K562 (cell line): ENCODE data around the gene DLGAP1. TPM values are rescaled to one million over a fixed set of nuclear protein-coding genes. Genes with fewer than 3 reads are reported as not detected.

Experiments
- ATAC-seq: fragments of 200-7000 bp; cut with Tn5 transposase; 3 replicates; pipeline ENCODE4 v1.9.1; 2020; ENCODE audit warnings: moderate library complexity
- BruUV-seq: library from RNA; stranded (reverse); fragments of 400-500 nt; replicated peaks from 2 replicates; lab custom pipeline; 2021; lab: Mats Ljungman, UMichigan
- CTCF ChIA-PET: fragments of 300-600 bp; formaldehyde crosslinking; extraction: SDS; loops from one replicate; lab custom pipeline; 2021; ENCODE audit warnings: low intra/inter-chr PET ratio; lab: Yijun Ruan, JAX
- POLR2A ChIA-PET: fragments of 300-600, 350-650 bp; sonication (Branson Sonifier 250); formaldehyde crosslinking; extraction: SDS; loops from one replicate; lab custom pipeline; 2021; ENCODE audit warnings: antibody characterized with exemption, inconsistent platforms; lab: Yijun Ruan, JAX
- DNase-seq, 4 experiments: peaks; one replicate each; pipeline versions ENCODE4 v3.0.0 to v3.0.0-alpha.2; 2011 to 2018; ENCODE audit warnings: low spot score in 3 of 4, mixed read lengths in 3 of 4; ENCODE audit errors: extremely low read depth in 1 of 4
- FAIRE-seq: peaks from 2 replicates; lab custom pipeline; 2011; peaks lifted over from hg19 to GRCh38; lab: Jason Lieb, UNC
- H2AFZ ChIP-seq: 2 replicates; pipeline ENCODE4 v1.6.0; 2011; ENCODE audit warnings: low read depth, low read length, control low read depth, inconsistent platforms
- H3K27ac ChIP-seq: fragments of 200-600 bp; 3 replicates; pipeline ENCODE4 v1.8.0; 2011; ENCODE audit warnings: low read depth, mild to moderate bottlenecking, control low read depth, inconsistent platforms, low read length, moderate library complexity, mixed read lengths; ENCODE audit errors: extremely low read depth
- H3K27me3 ChIP-seq, 2 experiments: fragments of 300-600 bp in 1 of 2; 2 replicates in 1 of 2; 3 replicates in 1 of 2; pipeline versions ENCODE4 v1.6.0 to v1.8.0; 2011; ENCODE audit warnings: inconsistent platforms in 2 of 2, low read length in 2 of 2, mild to moderate bottlenecking in 1 of 2, mixed read lengths in 1 of 2, moderate library complexity in 1 of 2; ENCODE audit not compliant: control insufficient read depth in 2 of 2, insufficient read depth in 2 of 2
- H3K36me3 ChIP-seq: fragments of 300-600 bp; 3 replicates; pipeline ENCODE4 v1.8.0; 2011; ENCODE audit warnings: mild to moderate bottlenecking, low read length, inconsistent platforms; ENCODE audit not compliant: control insufficient read depth, insufficient read depth
- H3K4me1 ChIP-seq, 2 experiments: fragments of 200-600 bp in 1 of 2; replicated peaks in 1 of 2; 2 replicates in 1 of 2; 3 replicates in 1 of 2; pipeline versions ENCODE4 v1.5.1 to v1.8.0; 2011; ENCODE audit warnings: inconsistent platforms in 2 of 2, low read length in 2 of 2, mild to moderate bottlenecking in 1 of 2, mixed read lengths in 1 of 2, moderate library complexity in 1 of 2; ENCODE audit not compliant: control insufficient read depth in 2 of 2, insufficient read depth in 2 of 2
- H3K4me2 ChIP-seq: 2 replicates; pipeline ENCODE4 v1.6.1; 2011; ENCODE audit warnings: low read length, control low read depth, inconsistent platforms, mixed read lengths; ENCODE audit not compliant: insufficient read depth
- H3K4me3 ChIP-seq: fragments of 200-600 bp; sonication (generic), shearing (Covaris generic); 2 replicates; pipeline ENCODE4 v1.5.1; 2016; ENCODE audit warnings: control low read depth, inconsistent platforms
- H3K79me2 ChIP-seq: fragments of 200-600 bp; 3 replicates; pipeline ENCODE4 v1.8.0; 2011; ENCODE audit warnings: low read length, inconsistent platforms; ENCODE audit not compliant: control insufficient read depth, insufficient read depth
- H3K9ac ChIP-seq, 2 experiments: 2 replicates each; pipeline versions ENCODE4 v1.6.0 to v1.6.1; 2011; ENCODE audit warnings: low read depth in 2 of 2, low read length in 2 of 2, control low read depth in 1 of 2, inconsistent platforms in 1 of 2, mild to moderate bottlenecking in 1 of 2, mixed read lengths in 1 of 2; ENCODE audit not compliant: insufficient read depth in 1 of 2
- H3K9me1 ChIP-seq: one replicate; pipeline ENCODE4 v1.6.0; 2011; ENCODE audit warnings: inconsistent platforms, mild to moderate bottlenecking, low read length, moderate library complexity; ENCODE audit not compliant: control insufficient read depth, insufficient read depth
- H3K9me3 ChIP-seq: replicated peaks from 2 replicates; pipeline ENCODE4 v1.5.1; 2011; ENCODE audit warnings: low read depth, low read length, inconsistent platforms; ENCODE audit not compliant: control insufficient read depth, insufficient read depth
- H4K20me1 ChIP-seq: replicated peaks from 2 replicates; pipeline ENCODE4 v1.6.1; 2011; ENCODE audit warnings: low read length, inconsistent platforms, mixed read lengths; ENCODE audit not compliant: control insufficient read depth, insufficient read depth
- ATF3 ChIP-seq, 2 experiments: fragments of 450-650 bp in 1 of 2; sonication (generic) in 1 of 2; formaldehyde crosslinking in 1 of 2; IDR thresholded peaks in 1 of 2; conservative IDR thresholded peaks in 1 of 2; 2 replicates each; pipeline versions ENCODE4 v1.6.1 to v1.8.1; 2016 to 2023; ENCODE audit warnings: mild to moderate bottlenecking in 2 of 2, moderate library complexity in 2 of 2, inconsistent platforms in 1 of 2, missing genetic modification reagents in 1 of 2
- EHMT2 ChIP-seq: fragments of 450-650 bp; IDR thresholded peaks from 2 replicates; pipeline ENCODE4 v1.6.1; 2018; ENCODE audit warnings: antibody characterized with exemption
- HNRNPH1 ChIP-seq: fragments of 200-400 bp; formaldehyde crosslinking; optimal IDR thresholded peaks from 2 replicates; pipeline ENCODE3; 2017; ENCODE audit warnings: low read depth, mild to moderate bottlenecking, low read length, moderate library complexity
- NR2C1 ChIP-seq, 2 experiments: fragments of 450-650 bp; IDR thresholded peaks; 2 replicates each; pipeline ENCODE4 v1.6.1; 2017; ENCODE audit warnings: mild to moderate bottlenecking in 2 of 2, antibody characterized with exemption in 1 of 2, inconsistent platforms in 1 of 2, missing compliant biosample characterization in 1 of 2, missing genetic modification characterization in 1 of 2
- NUFIP1 ChIP-seq: fragments of 450-650 bp; IDR thresholded peaks from 2 replicates; pipeline ENCODE4 v1.6.1; 2018; ENCODE audit not compliant: partially characterized antibody
- SIN3A ChIP-seq, 2 experiments: fragments of 150-350 bp in 1 of 2; IDR thresholded peaks; 2 replicates each; pipeline ENCODE4 v1.6.1; 2011 to 2016; ENCODE audit warnings: borderline replicate concordance in 2 of 2, low read depth in 2 of 2, low read length in 2 of 2, mild to moderate bottlenecking in 2 of 2, moderate library complexity in 2 of 2; ENCODE audit not compliant: control insufficient read depth in 1 of 2
- SMAD2 ChIP-seq: fragments of 150-350 bp; IDR thresholded peaks from 2 replicates; pipeline ENCODE4 v1.6.1; 2014; ENCODE audit warnings: low read depth, mild to moderate bottlenecking, low read length
- ZBTB5 ChIP-seq: fragments of 450-650 bp; IDR thresholded peaks from 2 replicates; pipeline ENCODE4 v1.6.1; 2017; ENCODE audit warnings: antibody characterized with exemption
- ZNF23 ChIP-seq: fragments of 250-450 bp; sonication (Bioruptor Pico); IDR thresholded peaks from 2 replicates; pipeline ENCODE4 v1.4.0; 2020; ENCODE audit warnings: mild to moderate bottlenecking
- ZNF57 ChIP-seq: fragments of 450-650 bp; formaldehyde crosslinking; IDR thresholded peaks from 2 replicates; pipeline ENCODE4 v1.4.0; 2020; ENCODE audit warnings: mild to moderate bottlenecking, moderate library complexity
- ZNF655 ChIP-seq: fragments of 250-450 bp; sonication (Bioruptor Pico); IDR thresholded peaks from 2 replicates; pipeline ENCODE4 v1.5.0; 2021
- WGBS: fragments of 100-300 bp; shearing (Covaris generic); methylation state at CpG from one replicate; pipeline ENCODE4 v1.1.6; 2016; ENCODE audit warnings: low coverage, mixed read lengths; ENCODE audit not compliant: insufficient coverage; ENCODE audit errors: missing lambda C conversion rate; 5-methylcytosine and 5-hydroxymethylcytosine counted together
- in situ Hi-C: fragments of 300-500 bp; cut with MboI; formaldehyde crosslinking; loops from 4 replicates; pipeline ENCODE4 v1.15.0; 2018; ENCODE audit warnings: inconsistent platforms, mixed read lengths
- intact Hi-C: fragments of 100-400 bp; cut with micrococcal nuclease; formaldehyde crosslinking; loops from 2 replicates; pipeline ENCODE4 v1.14.2; 2022
- polyA plus RNA-seq, 8 experiments: library from polyadenylated mRNA; depleted of rRNA in 4 of 8; stranded (reverse) in 5 of 8; unstranded in 3 of 8; fragments of >200 nt; fragmentation: Nextera tagmentation in 2 of 8; fragmentation: Illumina TruSeq in 1 of 8; extraction: Ambion mirVana in 2 of 8; extraction: Trizol in 1 of 8; gene quantifications; 2 replicates each; pipeline versions ENCODE4 v1.2.1 to v1.2.3, GENCODE V29; 2011 to 2014; ENCODE audit warnings: inconsistent platforms in 1 of 8, missing spikeins in 1 of 8
- total RNA-seq, 7 experiments: library from RNA; depleted of rRNA in 6 of 7; stranded (reverse); fragments of >200 nt in 6 of 7; fragmentation: Illumina TruSeq in 2 of 7; extraction: Trizol in 2 of 7; gene quantifications; 2 replicates each; pipeline versions ENCODE4 v1.2.1 to v1.2.3, GENCODE V29; 2011 to 2021; ENCODE audit warnings: low replicate concordance in 1 of 7

DLGAP1 gene
- total and polyA plus RNA-seq, 9 of the 15 experiments (the other 6 are each of a cell fraction or from before 2014, with no cell fraction given) = 0.04 to 0.22 (median 0.08) TPM

GRCh38 chr18:3798032-3798431 is 657.1 kb downstream of the DLGAP1 start:
- 0% methylated on average over 3 of the region's 3 CpGs for WGBS
- H2AFZ ChIP-seq = no peak overlapping the region
- DNase-seq (no peak), ATAC-seq (no peak), FAIRE-seq (no peak)
- H4K20me1 ChIP-seq = no peaks in the 10 kb centered on the region
- peaks cover 9 to 26% of the 10 kb centered on the region in 2 experiments; a peak in 4 of 5 replicates for H3K27me3 ChIP-seq
- BruUV-seq = no TSS peak
- in situ Hi-C loops (no loop called here), intact Hi-C loops (no loop called here)
- CTCF ChIA-PET = no interaction called here
- POLR2A ChIA-PET = interaction anchor here (1.3 kb wide), 1 partner anchor 7 kb away, joined by 3 read pairs; no protein-coding TSS in a partner anchor
- no peak overlapping the region for H3K27ac ChIP-seq
- no peak overlapping the region for H3K4me2 ChIP-seq
- H3K36me3 ChIP-seq = no peaks in the 10 kb centered on the region
- no peaks in the 10 kb centered on the region for H3K4me1 ChIP-seq
- H3K9me1 ChIP-seq = no peaks in the 10 kb centered on the region
- H3K4me3 ChIP-seq = no peak overlapping the region
- H3K9me3 ChIP-seq = no peaks in the 10 kb centered on the region
- no peak for TF ChIP-seq ZNF655 (CRISPR knock-in tag)
- no peak for TF ChIP-seq HNRNPH1
- H3K79me2 ChIP-seq = no peaks in the 10 kb centered on the region
- H3K9ac ChIP-seq = no peak overlapping the region

GRCh38 chr18:3796434-3796833 is 658.7 kb downstream of the DLGAP1 start:
- WGBS = 3% methylated on average over 6 of the region's 6 CpGs
- Histone ChIP-seq H3K27ac (no peak overlapping the region), H3K79me2 (no peaks in the 10 kb centered on the region), H3K4me3 (no peak overlapping the region), H3K4me2 (no peak overlapping the region), H3K27me3 (peaks cover 6 to 25% of the 10 kb centered on the region in 2 experiments; a peak in 3 of 5 replicates), H2AFZ (no peak overlapping the region), H3K9ac (no peak overlapping the region), H3K9me3 (no peaks in the 10 kb centered on the region), H3K9me1 (no peaks in the 10 kb centered on the region), H4K20me1 (no peaks in the 10 kb centered on the region), H3K4me1 (no peaks in the 10 kb centered on the region), H3K36me3 (no peaks in the 10 kb centered on the region)
- ChIA-PET POLR2A (no interaction called here), CTCF (no interaction called here)
- intact Hi-C loops = no loop called here
- BruUV-seq = no TSS peak
- FAIRE-seq = no peak
- no peak for ATAC-seq
- no peak for DNase-seq
- in situ Hi-C loops = no loop called here
- TF ChIP-seq ZBTB5 (no peak), ZNF23 (CRISPR knock-in tag) (no peak), SIN3A (IDR thresholded peaks at IDR 0.05; ENCODE audit: borderline replicate concordance in 2 of 2, control insufficient read depth in 1 of 2, low read depth in 2 of 2, low read length in 2 of 2) (no peak), NUFIP1 (no peak), ZNF57 (CRISPR knock-in tag) (no peak), ATF3 (IDR thresholded peaks at IDR 0.05) (no peak), ATF3 (CRISPR knock-in tag; conservative IDR thresholded peaks at IDR 0.05) (no peak), EHMT2 (no peak), NR2C1 (IDR thresholded peaks at IDR 0.05) (no peak), NR2C1 (tag; IDR thresholded peaks at IDR 0.05) (no peak), SMAD2 (no peak)
